GM21360 (cell line): Measurements from ENCODE around the gene CARMIL1.

Experiments used
- ATAC-seq: cut with Tn5 transposase; IDR thresholded peaks from one replicate; pipeline ENCODE4 v1.9.1; 2021; ENCODE audit warnings: mild to moderate bottlenecking, moderate library complexity; ENCODE audit not compliant: unreplicated experiment

CARMIL1 gene

GRCh38 chr6:25307805-25308494, 28.8 kb downstream of the CARMIL1 start:
- no peak for ATAC-seq

DNA sequence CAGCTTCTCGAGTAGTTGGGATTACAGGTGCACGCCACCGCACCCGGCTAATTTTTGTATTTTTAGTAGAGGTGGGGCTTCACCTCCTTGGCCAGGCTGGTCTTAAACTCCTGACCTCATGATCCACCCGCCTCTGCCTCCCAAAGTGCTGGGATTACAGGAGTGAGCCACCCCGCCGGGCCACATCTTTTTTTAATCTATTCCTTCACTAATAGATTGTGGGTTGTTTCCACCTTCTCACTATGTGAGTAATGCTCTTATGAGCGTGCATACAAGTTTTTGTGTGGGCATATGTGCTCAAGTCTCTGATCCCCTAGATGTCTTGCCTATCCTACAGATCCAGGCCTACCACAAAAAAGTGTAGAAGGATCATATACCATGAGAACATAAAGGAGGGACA, 30.7 kb downstream of the CARMIL1 start:
- ATAC-seq = no peak

- no peak for ATAC-seq
These were observed 32.2 kb downstream of the CARMIL1 start for GRCh38 chr6:25311331-25311840.

DNA sequence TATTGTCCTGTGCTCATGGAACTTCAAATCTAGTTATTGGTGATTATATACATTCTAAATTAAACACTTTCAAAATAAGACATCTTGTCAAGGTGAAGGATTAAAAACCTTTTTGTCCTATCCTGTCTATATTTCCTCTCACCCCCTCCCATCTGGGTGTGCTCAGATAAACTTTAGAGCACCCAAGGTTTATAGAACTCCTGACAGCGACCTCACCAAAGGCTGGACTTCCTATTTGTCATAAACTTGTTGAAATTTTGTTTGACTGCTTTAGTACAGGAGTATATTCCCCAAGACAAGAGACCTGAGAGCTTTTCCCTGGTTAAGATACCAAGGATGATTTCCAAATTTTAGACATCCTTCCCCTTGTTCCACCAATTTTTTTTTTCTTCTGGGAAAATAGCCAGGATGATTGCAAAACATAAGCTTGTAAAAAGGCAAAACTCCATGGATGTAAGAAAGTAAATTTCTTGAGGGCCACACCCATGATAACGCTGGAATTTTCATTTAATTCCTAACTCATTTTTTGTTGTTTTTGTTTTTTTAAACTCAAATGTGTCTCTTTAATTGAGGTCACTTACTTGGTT, 33.0 kb downstream of the CARMIL1 start:
- no peak for ATAC-seq

DNA sequence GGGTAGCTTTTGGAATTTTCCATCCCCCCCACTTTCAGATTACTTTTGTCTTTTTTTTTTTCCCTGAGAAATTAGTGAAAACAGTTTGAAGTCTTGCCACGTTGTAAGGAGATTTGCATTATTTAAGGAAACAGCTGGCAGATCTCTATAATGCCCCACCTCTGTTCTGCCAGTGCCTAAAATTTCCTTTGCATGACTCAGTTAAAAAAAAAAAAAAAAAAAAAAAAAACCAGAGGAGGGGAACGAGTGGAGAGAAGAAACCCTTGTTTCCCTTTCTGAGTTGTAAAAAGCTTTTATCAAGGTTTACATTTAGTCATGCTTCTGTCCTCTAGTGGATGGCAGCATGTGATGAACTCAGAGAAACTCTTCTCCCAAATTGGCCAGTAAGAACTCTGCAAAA, 33.5 kb downstream of the CARMIL1 start:
- no peak for ATAC-seq

DNA sequence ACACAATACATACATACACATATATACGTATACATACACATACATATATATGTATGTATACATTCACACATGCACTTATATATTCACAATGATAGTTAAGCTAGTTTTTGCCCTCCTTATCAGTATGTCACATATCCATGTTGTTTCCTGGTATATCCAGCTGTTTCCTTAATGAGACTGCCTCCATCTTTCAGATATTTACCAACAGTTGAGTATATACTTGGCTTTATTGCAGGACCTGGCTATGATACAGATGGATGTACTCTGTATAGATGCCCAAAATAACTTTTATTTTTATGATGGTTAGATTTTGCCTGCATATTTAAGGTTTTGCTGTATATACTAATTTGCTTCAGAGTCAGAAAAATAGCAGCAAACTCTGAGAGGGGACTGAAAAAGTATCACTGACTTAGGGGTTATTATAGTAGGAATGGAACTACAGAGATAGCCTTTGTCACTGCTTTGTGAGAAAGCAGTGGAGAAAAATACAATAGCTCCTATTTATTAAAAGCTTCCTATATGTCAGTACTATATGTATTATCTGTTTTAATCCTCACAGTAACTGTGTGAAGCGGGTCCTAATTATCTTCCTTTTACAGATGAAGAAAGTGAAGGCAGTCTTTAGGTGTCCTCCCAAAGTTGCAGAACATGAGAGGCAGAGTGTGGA, 35.5 kb downstream of the CARMIL1 start:
- ATAC-seq = no peak

DNA sequence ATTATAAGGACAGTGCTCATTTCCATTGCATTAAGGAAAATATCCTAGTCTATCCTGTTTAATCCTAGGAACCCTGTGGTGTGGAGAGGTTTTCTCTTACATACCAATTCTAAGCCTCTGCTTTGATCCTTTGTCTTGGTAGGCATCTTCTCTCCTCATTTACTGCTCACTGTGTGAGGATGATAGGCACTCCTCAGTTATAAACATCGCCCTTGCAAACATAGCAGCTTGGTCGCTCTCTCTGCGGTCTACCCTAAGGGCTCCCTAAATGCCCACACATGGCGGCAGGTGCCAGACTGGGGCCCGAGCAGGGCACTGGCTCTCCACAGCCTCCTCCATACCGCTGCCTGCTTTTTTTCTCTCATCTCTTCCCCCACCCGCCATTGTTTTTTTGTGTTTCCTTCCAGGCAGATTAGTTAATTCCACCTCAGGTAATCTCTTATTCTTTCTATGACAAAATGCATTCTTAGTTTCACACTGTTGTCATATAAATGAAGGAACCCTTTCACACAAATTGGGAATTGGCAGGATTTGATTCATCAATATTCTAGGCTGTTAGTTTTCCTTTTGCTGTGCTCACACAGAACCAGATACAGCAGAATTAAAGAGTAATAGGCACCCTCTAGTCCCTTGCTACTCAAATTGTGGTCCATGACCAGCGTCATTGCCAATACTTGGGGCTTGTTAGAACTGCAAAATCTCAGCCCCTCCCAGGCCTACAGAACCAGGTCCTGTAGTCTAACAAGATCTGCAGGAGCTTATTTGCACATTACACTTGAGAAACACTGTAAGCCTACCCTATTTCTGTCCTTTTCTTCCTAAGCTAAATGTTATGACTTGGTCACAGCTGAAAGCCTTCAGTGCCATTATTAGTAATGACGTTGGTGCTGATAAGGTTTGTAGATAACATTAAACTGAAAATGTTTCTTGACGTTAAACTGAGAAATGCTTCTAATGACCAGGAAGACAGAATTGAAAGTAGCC, 36.3 kb downstream of the CARMIL1 start:
- no peak for ATAC-seq

DNA sequence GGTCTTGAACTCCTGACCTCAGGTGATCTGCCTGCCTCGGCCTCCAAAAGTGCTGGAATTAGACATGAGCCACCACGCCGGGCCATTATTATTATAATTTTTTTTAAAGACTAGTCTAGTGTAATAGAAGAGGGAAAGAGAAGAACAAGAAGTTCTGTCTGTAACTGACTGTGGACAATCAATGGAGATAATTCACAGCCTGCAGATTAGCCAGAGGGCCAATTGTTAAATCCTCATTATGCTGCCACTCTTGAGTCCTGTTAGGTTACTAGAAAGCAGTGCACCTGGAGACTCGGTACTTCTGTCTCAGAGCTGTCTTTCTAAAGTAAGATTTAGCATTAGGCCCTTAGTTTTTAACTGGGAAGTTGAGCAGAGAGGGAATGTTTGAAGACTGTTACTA, 37.5 kb downstream of the CARMIL1 start:
- no peak for ATAC-seq

GRCh38 chr6:25318589-25318988, 39.4 kb downstream of the CARMIL1 start:
- ATAC-seq = no peak

- no peak for ATAC-seq
These were observed 41.3 kb downstream of the CARMIL1 start for GRCh38 chr6:25320459-25320858.

- no peak for ATAC-seq
These were observed 43.5 kb downstream of the CARMIL1 start for GRCh38 chr6:25322692-25323091.

- no peak for ATAC-seq
These were observed 45.0 kb downstream of the CARMIL1 start for GRCh38 chr6:25324066-25324762.

DNA sequence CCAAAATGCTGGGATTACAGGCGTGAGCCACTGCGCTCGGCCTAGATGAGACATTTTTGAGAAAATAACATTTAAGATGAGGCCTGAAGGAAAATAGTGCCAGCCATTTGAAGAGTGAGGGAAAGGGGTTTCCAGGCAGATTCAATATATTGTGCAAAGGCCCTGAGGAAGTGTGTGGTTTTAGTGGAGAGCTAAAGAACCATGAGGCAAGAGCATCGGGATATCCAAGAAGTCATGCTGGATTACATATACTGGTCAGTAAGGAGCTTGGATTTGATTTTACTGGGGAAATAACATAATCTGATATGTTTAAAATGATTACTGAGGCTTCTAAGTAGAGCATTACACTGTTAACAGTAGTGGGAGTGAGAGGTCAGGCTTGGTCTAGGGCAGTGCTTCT, 47.0 kb downstream of the CARMIL1 start:
- no peak for ATAC-seq

GRCh38 chr6:25326960-25327359, 47.8 kb downstream of the CARMIL1 start:
- no peak for ATAC-seq

DNA sequence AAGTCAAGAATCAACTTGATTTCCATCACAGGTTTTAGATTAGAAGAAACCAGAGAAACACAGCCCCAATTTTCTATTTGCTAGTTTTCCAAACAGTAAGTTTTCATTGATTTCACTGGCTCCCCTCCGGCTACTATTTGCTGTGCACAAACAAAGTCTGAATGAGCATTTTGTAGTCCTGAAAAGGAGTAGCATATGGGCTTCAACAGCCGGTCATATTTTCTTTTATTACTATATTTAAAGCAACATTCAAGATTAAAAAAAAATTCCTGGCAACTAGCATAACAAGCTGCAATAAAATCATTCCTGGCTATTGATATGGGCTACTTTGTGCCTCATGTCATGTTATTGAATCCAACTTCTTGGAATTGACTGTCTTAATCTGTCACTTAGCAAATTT, 48.3 kb downstream of the CARMIL1 start:
- ATAC-seq = no peak

DNA sequence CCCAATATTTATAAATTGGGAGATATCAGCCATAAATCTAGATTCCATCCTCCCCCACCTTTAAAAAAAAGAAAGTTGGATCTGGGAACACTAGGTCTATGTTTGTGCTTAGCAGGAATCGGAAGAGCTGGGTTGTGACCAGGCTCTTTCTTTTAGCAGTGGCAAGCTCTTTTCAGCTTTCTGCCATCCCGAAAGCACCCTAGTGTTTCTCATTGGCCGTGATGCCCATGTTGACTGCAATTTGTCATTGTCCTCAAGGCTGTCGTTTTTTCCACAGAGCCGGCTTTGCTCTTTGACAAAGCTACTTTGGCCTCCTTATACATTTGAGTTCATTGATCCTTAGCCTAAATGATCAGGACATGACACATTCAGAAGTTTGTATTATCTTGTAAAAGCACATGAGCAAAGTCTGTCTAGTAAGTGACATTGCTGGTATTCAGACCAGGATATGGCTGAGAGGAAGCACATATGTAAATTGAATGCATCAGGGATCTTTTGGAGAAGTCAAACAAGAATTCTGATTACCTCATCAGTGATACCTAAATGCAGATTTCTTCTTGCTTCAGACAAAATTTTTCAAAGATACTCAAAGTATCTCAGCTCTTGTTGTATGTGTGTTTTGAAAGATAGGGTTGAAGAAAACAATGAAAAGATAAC, 50.1 kb downstream of the CARMIL1 start:
- no peak for ATAC-seq

- no peak for ATAC-seq
These were observed 50.8 kb downstream of the CARMIL1 start for GRCh38 chr6:25329982-25330381.

GRCh38 chr6:25330796-25331685, 51.9 kb downstream of the CARMIL1 start:
- no peak for ATAC-seq

- no peak for ATAC-seq
These were observed 53.0 kb downstream of the CARMIL1 start for GRCh38 chr6:25332165-25332564.
